ENCODE data around the gene NSUN2. TPM values are rescaled to one million over a fixed set of nuclear protein-coding genes. Genes with fewer than 3 reads are reported as not detected.

Gene NSUN2
- total and polyA plus RNA-seq, 9 donors = 33.2 to 50.2 (median 38.1) TPM

GRCh38 chr5:6586647-6587042 is 46.2 kb downstream of the NSUN2 start:
- Histone ChIP-seq H3K4me1 (ENCODE audit: control insufficient read depth, insufficient read depth, low read length) (peaks cover 5% of the 10 kb centered on the region), H3K36me3 (ENCODE audit: control insufficient read depth, insufficient read depth, low read length) (no peaks in the 10 kb centered on the region), H3K4me3 (ENCODE audit: low read length) (no peak overlapping the region), H3K27me3 (ENCODE audit: control insufficient read depth, insufficient read depth, low read length) (peaks cover 42% of the 10 kb centered on the region), H3K27ac (ENCODE audit: low read length) (no peak overlapping the region), H3K9me3 (replicated peaks; ENCODE audit: control insufficient read depth, low read depth, low read length) (no peaks in the 10 kb centered on the region)
- no peak for DNase-seq
- WGBS (ENCODE audit: insufficient coverage) = 83% methylated on average over 2 of the region's 5 CpGs

- Histone ChIP-seq H3K27ac (ENCODE audit: low read length) (no peak overlapping the region), H3K9me3 (replicated peaks; ENCODE audit: control insufficient read depth, low read depth, low read length) (no peaks in the 10 kb centered on the region), H3K36me3 (ENCODE audit: control insufficient read depth, insufficient read depth, low read length) (no peaks in the 10 kb centered on the region), H3K4me1 (ENCODE audit: control insufficient read depth, insufficient read depth, low read length) (peaks cover 5% of the 10 kb centered on the region), H3K27me3 (ENCODE audit: control insufficient read depth, insufficient read depth, low read length) (peaks cover 47% of the 10 kb centered on the region), H3K4me3 (ENCODE audit: low read length) (no peak overlapping the region)
- WGBS (ENCODE audit: insufficient coverage) = 81% methylated on average over 12 of the region's 15 CpGs
- DNase-seq = no peak
Measured at GRCh38 chr5:6585939-6586646, 46.8 kb downstream of the NSUN2 start.

GRCh38 chr5:6585168-6585567 is 47.7 kb downstream of the NSUN2 start:
- WGBS (ENCODE audit: insufficient coverage) = 62% methylated on average over 4 of the region's 6 CpGs

DNA sequence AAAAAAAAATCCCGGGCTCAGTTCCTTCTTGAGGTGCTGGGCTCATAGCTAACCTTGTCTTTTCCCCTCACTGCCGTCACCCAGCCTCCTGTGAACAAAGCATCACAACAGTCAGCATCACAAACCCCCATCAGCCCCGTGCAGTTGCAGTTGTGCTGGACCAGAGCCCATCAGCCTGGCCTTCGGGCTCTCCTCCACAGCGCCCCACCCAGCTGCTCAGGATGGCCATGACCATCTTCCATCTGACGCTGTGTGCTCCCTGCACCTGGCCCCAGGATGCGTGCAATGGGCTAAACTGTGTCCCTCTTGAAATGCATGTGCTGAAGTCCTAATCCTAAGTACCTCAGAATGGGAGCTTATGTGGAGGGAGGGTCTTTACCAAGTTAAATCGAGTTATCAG is 48.1 kb downstream of the NSUN2 start:
- WGBS (ENCODE audit: insufficient coverage) = 68% methylated on average over 6 of the region's 8 CpGs
- H3K4me1 ChIP-seq (ENCODE audit: control insufficient read depth, insufficient read depth, low read length) = peaks cover 5% of the 10 kb centered on the region
- DNase-seq = no peak
- no peaks in the 10 kb centered on the region for H3K36me3 ChIP-seq (ENCODE audit: control insufficient read depth, insufficient read depth, low read length)
- H3K27me3 ChIP-seq (ENCODE audit: control insufficient read depth, insufficient read depth, low read length) = peaks cover 47% of the 10 kb centered on the region
- H3K27ac ChIP-seq (ENCODE audit: low read length) = no peak overlapping the region
- no peaks in the 10 kb centered on the region for H3K9me3 ChIP-seq (replicated peaks; ENCODE audit: control insufficient read depth, low read depth, low read length)
- H3K4me3 ChIP-seq (ENCODE audit: low read length) = no peak overlapping the region

More at GRCh38 chr5:6585168-6585567, 47.7 kb downstream of the NSUN2 start:
- no peak for DNase-seq
- no peak overlapping the region for H3K4me3 ChIP-seq (ENCODE audit: low read length)
- peaks cover 5% of the 10 kb centered on the region for H3K4me1 ChIP-seq (ENCODE audit: control insufficient read depth, insufficient read depth, low read length)
- H3K9me3 ChIP-seq (replicated peaks; ENCODE audit: control insufficient read depth, low read depth, low read length) = no peaks in the 10 kb centered on the region
- no peak overlapping the region for H3K27ac ChIP-seq (ENCODE audit: low read length)
- H3K27me3 ChIP-seq (ENCODE audit: control insufficient read depth, insufficient read depth, low read length) = peaks cover 47% of the 10 kb centered on the region
- no peaks in the 10 kb centered on the region for H3K36me3 ChIP-seq (ENCODE audit: control insufficient read depth, insufficient read depth, low read length)

DNA sequence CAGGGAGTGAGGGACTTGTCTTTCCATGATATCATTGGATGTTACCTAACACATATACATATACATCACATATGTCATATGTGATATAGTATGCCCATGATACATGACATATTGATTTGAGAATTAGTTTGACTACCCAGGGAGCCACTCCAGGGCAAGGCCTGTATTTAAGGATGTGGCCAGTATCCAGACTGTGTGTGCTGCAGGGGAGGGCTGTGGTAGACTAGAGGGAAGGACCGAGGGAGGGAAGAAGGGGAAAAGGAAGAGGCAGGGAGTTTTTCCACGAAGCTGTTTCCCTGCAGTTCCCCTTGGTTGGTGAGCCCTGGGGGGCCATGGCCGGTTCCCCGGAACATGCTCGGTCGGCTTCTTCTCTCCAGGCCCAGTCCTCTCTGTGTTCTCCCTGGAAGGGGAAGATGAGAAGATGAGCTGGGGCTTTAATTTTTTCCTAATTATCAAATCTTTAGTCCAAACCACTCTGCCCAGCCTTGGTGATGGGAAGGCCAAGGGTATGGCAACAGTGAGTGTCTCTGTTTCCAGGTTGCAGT is 48.7 kb downstream of the NSUN2 start:
- Histone ChIP-seq H3K36me3 (ENCODE audit: control insufficient read depth, insufficient read depth, low read length) (no peaks in the 10 kb centered on the region), H3K9me3 (replicated peaks; ENCODE audit: control insufficient read depth, low read depth, low read length) (no peaks in the 10 kb centered on the region), H3K27ac (ENCODE audit: low read length) (no peak overlapping the region), H3K4me1 (ENCODE audit: control insufficient read depth, insufficient read depth, low read length) (peaks cover 5% of the 10 kb centered on the region), H3K27me3 (ENCODE audit: control insufficient read depth, insufficient read depth, low read length) (peaks cover 50% of the 10 kb centered on the region), H3K4me3 (ENCODE audit: low read length) (no peak overlapping the region)
- no peak for DNase-seq
- WGBS (ENCODE audit: insufficient coverage) = no CpG with 5 or more reads among the region's 6 CpGs

DNA sequence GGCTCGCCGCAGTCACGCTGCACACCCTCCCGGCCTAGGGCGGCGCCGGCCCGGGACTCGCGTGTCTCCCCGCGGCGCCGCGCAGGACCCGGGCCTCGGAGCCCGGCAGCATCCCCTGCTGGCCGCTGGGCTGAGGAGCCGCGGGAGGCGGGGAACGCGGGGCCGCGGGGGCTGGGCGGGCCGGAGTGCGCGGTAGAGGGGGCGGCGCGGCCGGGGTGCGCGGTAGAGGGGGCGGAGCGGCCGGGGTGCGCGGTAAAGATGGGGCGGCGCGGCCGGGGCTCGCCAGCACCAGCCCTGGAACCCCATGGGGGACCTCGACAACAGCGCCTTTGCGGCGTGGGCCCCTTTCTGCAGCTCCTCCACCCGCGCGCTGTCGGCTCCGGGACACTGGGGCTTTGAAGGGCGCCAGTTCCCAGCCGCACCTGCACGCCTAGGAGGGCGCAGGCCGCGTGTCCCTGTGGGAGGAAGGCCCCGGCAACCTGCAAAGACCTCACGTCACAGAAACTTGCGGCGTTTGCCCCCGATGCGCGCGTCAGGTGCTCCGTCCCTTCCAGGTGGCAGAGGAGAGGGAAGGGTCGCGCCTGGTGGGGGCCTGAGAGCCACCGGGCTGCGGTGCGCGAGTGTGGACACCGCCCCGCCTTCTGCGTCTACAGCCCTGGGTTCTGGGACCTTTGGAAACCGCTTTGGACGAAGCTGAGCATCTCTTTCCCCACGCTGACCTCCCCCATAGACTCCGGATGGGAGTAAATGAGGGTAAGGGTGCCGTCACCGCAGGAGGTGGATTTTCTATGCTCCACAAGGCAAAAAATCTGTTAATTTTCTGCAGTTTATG is 49.6 kb downstream of the NSUN2 start:
- Histone ChIP-seq H3K9me3 (replicated peaks; ENCODE audit: control insufficient read depth, low read depth, low read length) (no peaks in the 10 kb centered on the region), H3K27me3 (ENCODE audit: control insufficient read depth, insufficient read depth, low read length) (peaks cover 50% of the 10 kb centered on the region), H3K4me1 (ENCODE audit: control insufficient read depth, insufficient read depth, low read length) (peaks cover 5% of the 10 kb centered on the region), H3K36me3 (ENCODE audit: control insufficient read depth, insufficient read depth, low read length) (no peaks in the 10 kb centered on the region), H3K4me3 (ENCODE audit: low read length) (peak overlapping the region; percentile 17), H3K27ac (ENCODE audit: low read length) (no peak overlapping the region)
- peak; percentile 51 for DNase-seq
- 1% methylated on average over 53 of the region's 85 CpGs for WGBS (ENCODE audit: insufficient coverage)

GRCh38 chr5:6582507-6583048 is 50.3 kb downstream of the NSUN2 start:
- Histone ChIP-seq H3K4me1 (ENCODE audit: control insufficient read depth, insufficient read depth, low read length) (peaks cover 5% of the 10 kb centered on the region), H3K36me3 (ENCODE audit: control insufficient read depth, insufficient read depth, low read length) (no peaks in the 10 kb centered on the region), H3K27ac (ENCODE audit: low read length) (no peak overlapping the region), H3K4me3 (ENCODE audit: low read length) (no peak overlapping the region), H3K27me3 (ENCODE audit: control insufficient read depth, insufficient read depth, low read length) (peaks cover 50% of the 10 kb centered on the region), H3K9me3 (replicated peaks; ENCODE audit: control insufficient read depth, low read depth, low read length) (no peaks in the 10 kb centered on the region)
- 35% methylated on average over 29 of the region's 30 CpGs for WGBS (ENCODE audit: insufficient coverage)
- DNase-seq = no peak

- Histone ChIP-seq H3K4me3 (ENCODE audit: low read length) (no peak overlapping the region), H3K36me3 (ENCODE audit: control insufficient read depth, insufficient read depth, low read length) (no peaks in the 10 kb centered on the region), H3K9me3 (replicated peaks; ENCODE audit: control insufficient read depth, low read depth, low read length) (no peaks in the 10 kb centered on the region), H3K4me1 (ENCODE audit: control insufficient read depth, insufficient read depth, low read length) (peaks cover 5% of the 10 kb centered on the region), H3K27me3 (ENCODE audit: control insufficient read depth, insufficient read depth, low read length) (peaks cover 50% of the 10 kb centered on the region), H3K27ac (ENCODE audit: low read length) (no peak overlapping the region)
- no peak for DNase-seq
- 65% methylated on average over 5 of the region's 14 CpGs for WGBS (ENCODE audit: insufficient coverage)
Measured at GRCh38 chr5:6581559-6582426, 51.1 kb downstream of the NSUN2 start.

DNA sequence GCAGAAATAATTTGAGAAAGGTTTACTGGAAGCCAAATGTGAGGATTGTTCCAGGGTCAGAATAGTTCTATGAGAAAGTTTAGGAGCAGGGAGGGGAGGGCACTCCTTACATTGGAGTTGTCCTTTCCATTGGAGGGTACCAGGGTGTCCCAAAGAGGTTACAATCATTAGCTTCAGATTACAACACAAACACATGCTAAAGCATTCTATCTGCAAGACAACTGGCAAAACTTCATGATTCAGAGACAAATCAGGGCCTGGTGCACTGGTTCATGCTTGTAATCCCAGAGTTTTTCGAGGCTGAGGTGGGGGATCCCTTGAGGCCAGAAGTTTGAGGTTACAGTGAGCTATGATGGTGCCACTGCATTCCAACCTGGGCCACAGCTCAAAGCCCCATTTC is 51.8 kb downstream of the NSUN2 start:
- Histone ChIP-seq H3K36me3 (ENCODE audit: control insufficient read depth, insufficient read depth, low read length) (no peaks in the 10 kb centered on the region), H3K4me3 (ENCODE audit: low read length) (no peak overlapping the region), H3K27ac (ENCODE audit: low read length) (no peak overlapping the region), H3K27me3 (ENCODE audit: control insufficient read depth, insufficient read depth, low read length) (peaks cover 44% of the 10 kb centered on the region), H3K4me1 (ENCODE audit: control insufficient read depth, insufficient read depth, low read length) (peaks cover 5% of the 10 kb centered on the region), H3K9me3 (replicated peaks; ENCODE audit: control insufficient read depth, low read depth, low read length) (no peaks in the 10 kb centered on the region)
- no peak for DNase-seq
- no CpG with 5 or more reads among the region's 1 CpG for WGBS (ENCODE audit: insufficient coverage)
